ENCODE measurements around the gene ATOX1. TPM values are rescaled to one million over a fixed set of nuclear protein-coding genes. Genes with fewer than 3 reads are reported as not detected.
"Not testable (repeated sequence)": the region's sequence is repeated elsewhere in the genome, so short reads cannot be mapped to it uniquely, and the experiment has no call there.

Gene ATOX1
- total RNA-seq, 2 experiments from 2014 or later: 58.2 to 92.5 TPM

GRCh38 chr5:151786468-151786867, 28.0 kb upstream of the ATOX1 start:
- intact Hi-C loops (cut with micrococcal nuclease; ENCODE audit: unreplicated experiment): no loop called here
- Histone ChIP-seq H3K9me3 (ENCODE audit: low read length) (no peaks in the 10 kb centered on the region), H4K20me1 (ENCODE audit: insufficient read depth, low read length) (peaks cover 71% of the 10 kb centered on the region), H3K9me2 (ENCODE audit: insufficient read depth, low read length) (no peaks in the 10 kb centered on the region), H2AFZ (ENCODE audit: low read length) (no peak overlapping the region), H3K4me3 (ENCODE audit: low read depth, low read length, poor library complexity, severe bottlenecking) (no peak overlapping the region), H3K27ac (ENCODE audit: low read depth, low read length, poor library complexity, severe bottlenecking) (no peak overlapping the region), H3K79me2 (ENCODE audit: insufficient read depth, low read depth, low read length) (peaks cover 100% of the 10 kb centered on the region), H3K36me3 (ENCODE audit: insufficient read depth, low read length) (peaks cover 86% of the 10 kb centered on the region), H3K4me1 (ENCODE audit: insufficient read depth, low read length, poor library complexity, severe bottlenecking) (peaks cover 24% of the 10 kb centered on the region), H3K4me2 (ENCODE audit: low read length) (no peak overlapping the region)
- no TSS peak for BruUV-seq (replicated peaks)
- no peak for DNase-seq (ENCODE audit: low spot score)
- ChIA-PET CTCF (ENCODE audit: unreplicated experiment) (interaction anchor here (0.9 kb wide), 1 partner anchor 534 kb away, joined by 6 read pairs; the partner anchor contains the start of gene GM2A), POLR2A (interaction anchor here (1.1 to 2.2 kb wide), 2 partner anchors 11 to 12 kb away, joined by 3 to 11 read pairs; no protein-coding TSS in a partner anchor)
- TF ChIP-seq EZH2phosphoT487 (IDR thresholded peaks at IDR 0.05; ENCODE audit: borderline replicate concordance, low read depth, low read length): no peak
- TF ChIP-seq, protein P1, sequence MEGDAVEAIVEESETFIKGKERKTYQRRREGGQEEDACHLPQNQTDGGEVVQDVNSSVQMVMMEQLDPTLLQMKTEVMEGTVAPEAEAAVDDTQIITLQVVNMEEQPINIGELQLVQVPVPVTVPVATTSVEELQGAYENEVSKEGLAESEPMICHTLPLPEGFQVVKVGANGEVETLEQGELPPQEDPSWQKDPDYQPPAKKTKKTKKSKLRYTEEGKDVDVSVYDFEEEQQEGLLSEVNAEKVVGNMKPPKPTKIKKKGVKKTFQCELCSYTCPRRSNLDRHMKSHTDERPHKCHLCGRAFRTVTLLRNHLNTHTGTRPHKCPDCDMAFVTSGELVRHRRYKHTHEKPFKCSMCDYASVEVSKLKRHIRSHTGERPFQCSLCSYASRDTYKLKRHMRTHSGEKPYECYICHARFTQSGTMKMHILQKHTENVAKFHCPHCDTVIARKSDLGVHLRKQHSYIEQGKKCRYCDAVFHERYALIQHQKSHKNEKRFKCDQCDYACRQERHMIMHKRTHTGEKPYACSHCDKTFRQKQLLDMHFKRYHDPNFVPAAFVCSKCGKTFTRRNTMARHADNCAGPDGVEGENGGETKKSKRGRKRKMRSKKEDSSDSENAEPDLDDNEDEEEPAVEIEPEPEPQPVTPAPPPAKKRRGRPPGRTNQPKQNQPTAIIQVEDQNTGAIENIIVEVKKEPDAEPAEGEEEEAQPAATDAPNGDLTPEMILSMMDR (conservative IDR thresholded peaks at IDR 0.05; ENCODE audit: low read length): no peak

- BruUV-seq (replicated peaks): no TSS peak
- ChIA-PET POLR2A (interaction anchor here (1.7 to 2.9 kb wide), 3 partner anchors 13 to 44 kb away, joined by 4 to 10 read pairs (median 6); partner anchors contain the start of gene G3BP1), CTCF (ENCODE audit: unreplicated experiment) (interaction anchor here (1.6 kb wide), 1 partner anchor 12 kb away, joined by 4 read pairs; the partner anchor contains the start of gene G3BP1)
- Histone ChIP-seq H3K36me3 (ENCODE audit: insufficient read depth, low read length) (peaks cover 85% of the 10 kb centered on the region), H3K27ac (ENCODE audit: low read depth, low read length, poor library complexity, severe bottlenecking) (no peak overlapping the region), H3K4me3 (ENCODE audit: low read depth, low read length, poor library complexity, severe bottlenecking) (no peak overlapping the region), H3K4me2 (ENCODE audit: low read length) (no peak overlapping the region; the same call in 1 of the 2 replicates), H3K9me3 (ENCODE audit: low read length) (no peaks in the 10 kb centered on the region), H3K4me1 (ENCODE audit: insufficient read depth, low read length, poor library complexity, severe bottlenecking) (peaks cover 42% of the 10 kb centered on the region), H4K20me1 (ENCODE audit: insufficient read depth, low read length) (peaks cover 68% of the 10 kb centered on the region), H2AFZ (ENCODE audit: low read length) (no peak overlapping the region), H3K9me2 (ENCODE audit: insufficient read depth, low read length) (no peaks in the 10 kb centered on the region), H3K79me2 (ENCODE audit: insufficient read depth, low read depth, low read length) (peaks cover 100% of the 10 kb centered on the region)
- TF ChIP-seq, protein P1 (conservative IDR thresholded peaks at IDR 0.05; ENCODE audit: low read length): no peak
- no peak for TF ChIP-seq EZH2phosphoT487 (IDR thresholded peaks at IDR 0.05; ENCODE audit: borderline replicate concordance, low read depth, low read length)
- intact Hi-C loops (cut with micrococcal nuclease; ENCODE audit: unreplicated experiment): no loop called here
- no peak for DNase-seq (ENCODE audit: low spot score)
These were observed 25.7 kb upstream of the ATOX1 start for GRCh38 chr5:151784141-151784540.

DNA sequence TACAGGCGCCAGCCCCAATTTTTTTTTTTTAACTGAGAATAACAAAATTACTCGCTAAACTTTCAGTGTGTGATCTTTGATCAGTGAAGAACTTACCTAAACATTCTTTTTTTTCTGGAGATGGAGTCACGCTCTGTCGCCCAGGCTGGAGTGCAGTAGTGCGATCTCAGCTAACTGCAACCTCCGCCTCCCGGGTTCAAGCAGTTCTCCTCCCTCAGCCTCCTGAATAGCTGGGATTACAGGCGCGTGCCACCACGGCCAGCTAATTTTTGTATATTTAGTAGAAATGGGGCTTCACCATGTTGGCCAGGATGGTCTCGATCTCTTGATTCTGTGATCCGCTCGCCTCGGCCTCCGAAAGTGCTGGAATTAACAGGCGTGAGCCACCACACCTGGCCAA, 25.2 kb upstream of the ATOX1 start:
- Histone ChIP-seq H4K20me1 (ENCODE audit: insufficient read depth, low read length) (peaks cover 71% of the 10 kb centered on the region), H3K4me1 (ENCODE audit: insufficient read depth, low read length, poor library complexity, severe bottlenecking) (peaks cover 47% of the 10 kb centered on the region), H3K79me2 (ENCODE audit: insufficient read depth, low read depth, low read length) (peaks cover 100% of the 10 kb centered on the region), H3K36me3 (ENCODE audit: insufficient read depth, low read length) (peaks cover 85% of the 10 kb centered on the region)
- ChIA-PET POLR2A (interaction anchor here (0.8 to 2.9 kb wide), 3 partner anchors 10 to 44 kb away, joined by 3 to 10 read pairs (median 6); no protein-coding TSS in a partner anchor), CTCF (ENCODE audit: unreplicated experiment) (interaction anchor here (1.6 kb wide), 1 partner anchor 12 kb away, joined by 4 read pairs; the partner anchor contains the start of gene G3BP1)
- DNase-seq (ENCODE audit: low spot score); H3K4me3 ChIP-seq (ENCODE audit: low read depth, low read length, poor library complexity, severe bottlenecking); BruUV-seq (replicated peaks); H3K9me3 ChIP-seq (ENCODE audit: low read length); H3K4me2 ChIP-seq (ENCODE audit: low read length); H3K27ac ChIP-seq (ENCODE audit: low read depth, low read length, poor library complexity, severe bottlenecking); intact Hi-C loops (cut with micrococcal nuclease; ENCODE audit: unreplicated experiment); H2AFZ ChIP-seq (ENCODE audit: low read length); H3K9me2 ChIP-seq (ENCODE audit: insufficient read depth, low read length): not testable (repeated sequence)

Data from OCI-LY7 (cell line).